CD8-positive, alpha-beta memory T cell (primary cell): ENCODE results near the gene PGS1. TPM values are rescaled to one million over a fixed set of nuclear protein-coding genes. Genes with fewer than 3 reads are reported as not detected.

ENCODE experiments used
- CTCF ChIA-PET: fragments of 350-600 bp; sonication (Branson Sonifier 250); formaldehyde crosslinking; loops from one replicate; lab custom pipeline; 2021; ENCODE audit warnings: antibody characterized with exemption; lab: Charles Lee
- POLR2A ChIA-PET: fragments of 350-600 bp; sonication (Branson Sonifier 250); formaldehyde crosslinking; loops from one replicate; lab custom pipeline; 2021; ENCODE audit warnings: antibody characterized with exemption; lab: Charles Lee
- DNase-seq, 5 donors: peaks; one replicate each; pipeline versions ENCODE4 v3.0.0 to v3.0.0-alpha.2; 2020 to 2022; ENCODE audit warnings: mixed read lengths in 1 of 5
- H3K27ac ChIP-seq: one replicate; pipeline ENCODE4 v1.7.0; 2013; ENCODE audit warnings: low read depth, mild to moderate bottlenecking, low read length, moderate library complexity
- H3K27me3 ChIP-seq: 2 replicates; pipeline ENCODE4 v1.7.0; 2013; ENCODE audit warnings: low read length, mild to moderate bottlenecking; ENCODE audit not compliant: insufficient read depth, poor library complexity, severe bottlenecking
- H3K36me3 ChIP-seq: 2 replicates; pipeline ENCODE4 v1.7.0; 2013; ENCODE audit warnings: mild to moderate bottlenecking, low read length, moderate library complexity; ENCODE audit not compliant: insufficient read depth
- H3K4me1 ChIP-seq: 2 replicates; pipeline ENCODE4 v1.7.0; 2013; ENCODE audit warnings: mild to moderate bottlenecking, low read length, moderate library complexity; ENCODE audit not compliant: insufficient read depth
- H3K4me3 ChIP-seq: 2 replicates; pipeline ENCODE4 v1.7.0; 2013; ENCODE audit warnings: mild to moderate bottlenecking, low read length
- H3K9me3 ChIP-seq: 2 replicates; pipeline ENCODE4 v1.7.0; 2013; ENCODE audit warnings: mild to moderate bottlenecking, low read length
- H3K27ac Mint-ChIP-seq, 8 donors: one replicate each; pipeline ENCODE4 v1.8.0; 2020 to 2021; ENCODE audit warnings: mixed read lengths in 8 of 8, mild to moderate bottlenecking in 6 of 8, inconsistent platforms in 3 of 8, moderate library complexity in 3 of 8
- H3K27me3 Mint-ChIP-seq, 2 donors: one replicate each; pipeline ENCODE4 v1.8.0; 2020 to 2021; ENCODE audit warnings: mixed read lengths in 2 of 2, mild to moderate bottlenecking in 1 of 2, moderate library complexity in 1 of 2
- H3K36me3 Mint-ChIP-seq, 3 donors: one replicate each; pipeline ENCODE4 v1.8.0; 2020 to 2021; ENCODE audit warnings: mixed read lengths in 3 of 3, inconsistent platforms in 1 of 3, mild to moderate bottlenecking in 1 of 3
- H3K4me1 Mint-ChIP-seq, 3 donors: one replicate each; pipeline ENCODE4 v1.8.0; 2020 to 2021; ENCODE audit warnings: mixed read lengths in 3 of 3, inconsistent platforms in 1 of 3, mild to moderate bottlenecking in 1 of 3
- H3K4me3 Mint-ChIP-seq, 7 donors: one replicate each; pipeline ENCODE4 v1.8.0; 2020 to 2021; ENCODE audit warnings: mixed read lengths in 7 of 7, mild to moderate bottlenecking in 6 of 7, moderate library complexity in 4 of 7, inconsistent platforms in 2 of 7
- H3K9me3 Mint-ChIP-seq, 5 donors: one replicate each; pipeline ENCODE4 v1.8.0; 2020 to 2022; ENCODE audit warnings: mixed read lengths in 5 of 5, mild to moderate bottlenecking in 3 of 5, moderate library complexity in 2 of 5, inconsistent platforms in 1 of 5
- polyA plus RNA-seq: library from polyadenylated mRNA; unstranded; fragments of 300-500 nt; fragmentation: Illumina TruSeq; gene quantifications from one replicate; pipeline ENCODE4 v1.2.3, GENCODE V29; 2021
- total RNA-seq, 2 experiments: library from RNA; stranded (reverse); gene quantifications; one replicate each; pipeline ENCODE4 v1.2.3, GENCODE V29; 2021

The PGS1 gene
- total and polyA plus RNA-seq, 3 experiments from 2014 or later = 31.5 to 51.5 (median 48.2) TPM

DNA sequence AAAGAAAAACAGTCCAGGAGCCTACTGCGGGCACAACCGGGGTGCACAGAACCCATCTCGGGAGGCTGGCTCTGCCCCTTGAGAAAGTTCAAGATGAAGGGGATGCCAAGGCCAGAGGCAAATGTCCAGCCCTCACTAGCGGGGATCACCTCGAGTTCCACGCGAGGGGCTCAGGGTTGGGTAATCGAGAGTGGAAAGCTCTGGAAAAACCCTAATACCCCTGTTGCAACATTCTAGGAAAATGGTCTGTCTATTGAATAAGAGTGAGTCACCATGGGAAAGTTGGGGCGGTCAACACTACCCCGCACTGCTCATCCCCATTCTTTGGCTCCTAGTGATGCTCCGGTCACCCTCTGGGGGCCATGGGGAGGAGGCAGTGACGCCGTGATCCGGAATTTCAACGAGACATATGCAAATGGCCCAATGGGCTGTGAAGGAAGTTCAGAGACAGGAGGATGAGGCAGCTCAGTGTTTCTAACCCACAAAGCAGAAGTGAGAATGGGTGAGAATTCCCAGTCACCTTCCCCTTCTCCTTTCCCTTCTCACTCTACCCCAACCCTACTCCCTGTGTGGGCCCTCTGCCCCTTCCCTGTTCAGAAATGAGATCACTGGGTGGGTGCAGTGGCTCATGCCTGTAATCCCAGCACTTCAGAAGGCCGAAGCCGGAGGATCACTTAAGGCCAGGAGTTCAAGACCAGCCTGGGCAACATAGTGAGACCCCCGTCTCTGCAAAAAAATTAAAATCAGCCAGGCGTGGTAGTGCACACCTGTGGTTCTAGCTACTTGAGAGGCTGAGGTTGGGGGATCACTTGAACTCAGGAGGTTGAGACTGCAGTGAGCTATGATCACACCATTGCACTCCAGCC lies 41.0 kb upstream of the PGS1 start:
- no peaks in the 10 kb centered on the region for H3K36me3 ChIP-seq
- ChIA-PET CTCF (no interaction called here), POLR2A (no interaction called here)
- no peaks in the 10 kb centered on the region for H3K9me3 Mint-ChIP-seq
- no peaks in the 10 kb centered on the region for H3K27me3 Mint-ChIP-seq
- no peak for DNase-seq
- peaks cover 46% of the 10 kb centered on the region for H3K4me1 ChIP-seq
- no peaks in the 10 kb centered on the region for H3K27me3 ChIP-seq
- no peak overlapping the region for H3K4me3 ChIP-seq
- H3K36me3 Mint-ChIP-seq = no peaks in the 10 kb centered on the region
- peaks cover 31 to 42% (median 36%) of the 10 kb centered on the region in 3 donors for H3K4me1 Mint-ChIP-seq
- no peak overlapping the region for H3K27ac Mint-ChIP-seq
- H3K27ac ChIP-seq = no peak overlapping the region
- H3K4me3 Mint-ChIP-seq = no peak overlapping the region
- H3K9me3 ChIP-seq = no peaks in the 10 kb centered on the region

DNA sequence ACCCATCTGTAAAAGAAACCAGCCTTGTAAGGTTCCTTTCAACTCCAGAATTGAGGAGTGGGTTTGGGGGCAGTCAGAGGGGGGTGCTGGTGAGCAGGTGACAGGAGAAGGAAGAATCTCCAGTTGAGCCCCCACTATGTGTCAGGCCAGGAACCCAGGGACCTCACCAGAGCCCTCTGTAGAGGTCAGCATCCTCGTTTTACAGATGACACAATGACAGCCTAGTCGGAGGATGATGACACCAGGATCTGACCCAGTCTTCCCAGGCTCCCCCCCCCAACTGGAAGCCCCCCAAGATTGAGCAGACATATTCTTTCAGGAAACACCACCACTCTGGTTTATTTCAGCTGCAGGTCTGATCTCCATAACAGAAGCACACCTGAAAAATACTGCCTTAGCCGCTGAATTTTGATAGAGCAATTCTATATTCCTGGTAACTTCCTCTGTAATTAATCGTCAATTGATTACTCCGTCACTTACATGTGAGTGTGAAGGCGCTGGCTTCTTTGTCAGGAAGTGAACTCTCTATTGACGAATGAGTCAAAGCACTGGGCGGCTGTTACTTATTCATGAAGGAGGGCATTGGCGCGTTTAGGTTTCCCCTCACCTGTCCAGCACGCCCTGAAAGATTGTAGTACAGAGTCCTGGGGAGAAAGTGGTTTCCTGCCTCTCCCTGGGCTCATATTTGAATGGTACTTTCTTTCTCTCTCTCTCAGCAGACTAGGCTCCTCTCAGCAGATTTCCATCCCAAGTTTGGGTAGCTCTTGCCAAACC lies 39.8 kb upstream of the PGS1 start:
- no peaks in the 10 kb centered on the region for H3K27me3 ChIP-seq
- Mint-ChIP-seq H3K9me3 (no peaks in the 10 kb centered on the region), H3K27ac (peak overlapping the region; percentile 25 to 88 (median 70)), H3K4me3 (peak overlapping the region in 3 of 7 donors; percentile 26 to 66 (median 54)), H3K36me3 (no peaks in the 10 kb centered on the region), H3K27me3 (no peaks in the 10 kb centered on the region), H3K4me1 (peaks cover 33 to 43% (median 37%) of the 10 kb centered on the region in 3 donors)
- DNase-seq = no peak
- H3K36me3 ChIP-seq = no peaks in the 10 kb centered on the region
- H3K27ac ChIP-seq = no peak overlapping the region
- ChIA-PET CTCF (interaction anchor here (1.1 to 1.4 kb wide), 3 partner anchors 10 to 48 kb away, joined by 3 to 4 read pairs (median 3); no protein-coding TSS in a partner anchor), POLR2A (no interaction called here)
- no peaks in the 10 kb centered on the region for H3K9me3 ChIP-seq
- no peak overlapping the region for H3K4me3 ChIP-seq
- peaks cover 46% of the 10 kb centered on the region for H3K4me1 ChIP-seq

DNA sequence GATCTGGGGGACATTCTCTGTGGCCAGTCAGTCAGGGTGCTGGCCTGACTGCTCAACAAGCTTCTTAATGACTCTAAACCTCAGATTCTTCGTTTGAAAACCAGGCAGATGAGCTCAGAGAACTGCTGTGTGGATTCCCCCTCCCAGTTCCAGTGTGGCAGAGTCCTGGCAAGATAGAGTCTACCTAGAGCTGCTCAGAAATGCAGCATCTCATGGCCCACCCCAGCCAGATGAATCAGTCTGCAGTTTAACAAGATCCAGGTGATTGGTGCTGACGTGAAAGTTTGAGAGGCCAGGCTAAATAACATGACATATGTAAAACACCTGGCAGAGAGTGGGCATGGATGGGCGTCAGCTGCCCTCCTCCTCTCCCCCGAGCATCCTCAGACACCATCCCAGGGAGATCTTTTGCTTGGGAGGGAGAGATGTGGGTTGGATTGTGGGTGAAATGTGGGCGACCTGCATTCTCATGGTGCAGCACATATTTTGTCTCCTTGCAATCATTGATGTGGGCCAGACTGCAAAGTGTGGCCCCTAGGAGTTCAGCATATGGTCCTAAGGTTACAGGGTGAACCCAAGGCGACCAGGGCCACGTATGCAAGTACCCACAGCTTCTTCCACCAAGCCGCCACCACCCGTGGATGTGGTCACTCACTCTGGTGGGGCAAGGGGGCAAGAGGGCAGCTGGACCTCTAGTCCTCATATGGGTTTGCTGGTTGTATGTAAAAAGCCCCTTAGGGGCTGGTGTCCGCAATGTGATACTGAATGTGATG lies 38.1 kb upstream of the PGS1 start:
- Mint-ChIP-seq H3K4me3 (peak overlapping the region; percentile 46 to 81 (median 67)), H3K27me3 (no peaks in the 10 kb centered on the region), H3K27ac (peak overlapping the region in 7 of 8 donors; percentile 78 to 94 (median 86)), H3K4me1 (peaks cover 44 to 51% (median 45%) of the 10 kb centered on the region in 3 donors), H3K36me3 (no peaks in the 10 kb centered on the region), H3K9me3 (no peaks in the 10 kb centered on the region)
- H3K27ac ChIP-seq = no peak overlapping the region
- no peaks in the 10 kb centered on the region for H3K27me3 ChIP-seq
- no peaks in the 10 kb centered on the region for H3K36me3 ChIP-seq
- peaks cover 59% of the 10 kb centered on the region for H3K4me1 ChIP-seq
- H3K9me3 ChIP-seq = no peaks in the 10 kb centered on the region
- CTCF ChIA-PET = interaction anchor here (1.1 kb wide), 1 partner anchor 16 kb away, joined by 3 read pairs; no protein-coding TSS in a partner anchor
- POLR2A ChIA-PET = no interaction called here
- H3K4me3 ChIP-seq = no peak overlapping the region
- DNase-seq = no peak

- no peaks in the 10 kb centered on the region for H3K36me3 Mint-ChIP-seq
- Histone ChIP-seq H3K27me3 (no peaks in the 10 kb centered on the region), H3K27ac (no peak overlapping the region), H3K4me1 (peaks cover 73% of the 10 kb centered on the region), H3K36me3 (no peaks in the 10 kb centered on the region), H3K4me3 (no peak overlapping the region), H3K9me3 (no peaks in the 10 kb centered on the region)
- no peaks in the 10 kb centered on the region for H3K27me3 Mint-ChIP-seq
- ChIA-PET POLR2A (interaction anchor here (0.5 to 2.9 kb wide), 3 partner anchors 8 to 536 kb away, joined by 3 to 17 read pairs (median 5); no protein-coding TSS in a partner anchor), CTCF (interaction anchor here (1.0 to 3.6 kb wide), 3 partner anchors 14 to 30 kb away, joined by 3 to 27 read pairs (median 4); partner anchors contain the start of gene SOCS3)
- no peaks in the 10 kb centered on the region for H3K9me3 Mint-ChIP-seq
- H3K27ac Mint-ChIP-seq = no peak overlapping the region
- peak overlapping the region in 5 of 7 donors; percentile 37 to 68 (median 54) for H3K4me3 Mint-ChIP-seq
- peak in 1 of 5 donors; percentile 39 for DNase-seq
- peaks cover 55 to 66% (median 59%) of the 10 kb centered on the region in 3 donors for H3K4me1 Mint-ChIP-seq
Observed at GRCh38 chr17:78341559-78342448, 36.6 kb upstream of the PGS1 start.

- peak overlapping the region; percentile 89 to 98 (median 96) for H3K27ac Mint-ChIP-seq
- peak overlapping the region; percentile 66 for H3K27ac ChIP-seq
- H3K9me3 Mint-ChIP-seq = no peaks in the 10 kb centered on the region
- no peaks in the 10 kb centered on the region for H3K9me3 ChIP-seq
- H3K4me3 ChIP-seq = peak overlapping the region; percentile 54
- H3K4me3 Mint-ChIP-seq = peak overlapping the region; percentile 66 to 83 (median 80)
- POLR2A ChIA-PET = interaction anchor here (0.5 to 2.9 kb wide), 4 partner anchors 8 to 236 kb away, joined by 3 to 17 read pairs (median 4); no protein-coding TSS in a partner anchor
- no peak for DNase-seq
- no peaks in the 10 kb centered on the region for H3K27me3 ChIP-seq
- CTCF ChIA-PET = interaction anchor here (1.0 to 3.6 kb wide), 3 partner anchors 14 to 30 kb away, joined by 3 to 27 read pairs (median 4); partner anchors contain the start of gene SOCS3
- H3K27me3 Mint-ChIP-seq = no peaks in the 10 kb centered on the region
- peaks cover 60 to 70% (median 67%) of the 10 kb centered on the region in 3 donors for H3K4me1 Mint-ChIP-seq
- H3K36me3 ChIP-seq = no peaks in the 10 kb centered on the region
- no peaks in the 10 kb centered on the region for H3K36me3 Mint-ChIP-seq
- peaks cover 81% of the 10 kb centered on the region for H3K4me1 ChIP-seq
Observed at GRCh38 chr17:78342449-78343186, 35.8 kb upstream of the PGS1 start.

DNA sequence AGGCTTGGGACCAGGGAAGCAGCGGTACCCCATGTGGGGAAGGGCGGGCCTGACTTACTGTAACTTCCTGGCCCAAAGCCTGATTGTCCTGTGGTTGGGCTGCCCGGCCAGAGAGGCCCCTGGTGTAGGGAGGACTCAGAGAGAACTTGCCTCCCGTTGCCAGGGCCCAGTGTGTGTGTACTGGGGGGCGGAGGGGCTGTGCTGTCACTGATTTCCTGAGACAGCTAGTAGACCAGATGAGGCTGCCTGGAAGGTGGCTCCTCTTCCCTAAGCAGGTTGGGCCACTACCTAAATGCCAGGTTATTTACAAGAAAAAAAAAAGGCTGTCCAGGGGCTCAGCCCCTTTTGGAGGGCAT lies 35.3 kb upstream of the PGS1 start:
- H3K4me1 Mint-ChIP-seq = peaks cover 65 to 72% (median 72%) of the 10 kb centered on the region in 3 donors
- H3K9me3 ChIP-seq = no peaks in the 10 kb centered on the region
- no peak for DNase-seq

More for the DNA sequence above, 35.3 kb upstream of the PGS1 start:
- peak overlapping the region; percentile 63 to 83 (median 80) for H3K4me3 Mint-ChIP-seq
- peak overlapping the region; percentile 89 to 98 (median 96) for H3K27ac Mint-ChIP-seq
- Histone ChIP-seq H3K27ac (peak overlapping the region; percentile 66), H3K36me3 (no peaks in the 10 kb centered on the region), H3K27me3 (no peaks in the 10 kb centered on the region), H3K4me3 (peak overlapping the region; percentile 54), H3K4me1 (peaks cover 86% of the 10 kb centered on the region)
- ChIA-PET POLR2A (interaction anchor here (0.5 to 2.9 kb wide), 4 partner anchors 12 to 237 kb away, joined by 3 to 17 read pairs (median 4); no protein-coding TSS in a partner anchor), CTCF (interaction anchor here (1.0 to 3.6 kb wide), 5 partner anchors 13 to 69 kb away, joined by 3 to 27 read pairs (median 4); partner anchors contain the start of gene SOCS3)
- no peaks in the 10 kb centered on the region for H3K9me3 Mint-ChIP-seq
- no peaks in the 10 kb centered on the region for H3K36me3 Mint-ChIP-seq
- H3K27me3 Mint-ChIP-seq = no peaks in the 10 kb centered on the region
